Esophagus muscularis mucosa (tissue), 4 donors: ENCODE data around the gene BCL11A. TPM values are rescaled to one million over a fixed set of nuclear protein-coding genes. Genes with fewer than 3 reads are reported as not detected.

Experiments used
- DNase-seq: peaks from one replicate; pipeline ENCODE4 v3.0.0-alpha.2; 2017; ENCODE audit errors: extremely low spot score
- H3K27ac ChIP-seq, 4 donors: fragments of 200-600 bp; sonication (generic); replicated peaks in 1 of 4; 1 replicate in 3 of 4; 2 replicates in 1 of 4; pipeline ENCODE4 v1.5.1; 2016 to 2019; ENCODE audit warnings: mild to moderate bottlenecking in 1 of 4
- H3K27me3 ChIP-seq, 4 donors: fragments of 200-600 bp; sonication (generic); one replicate each; pipeline versions ENCODE4 v1.5.1 to v1.6.0; 2016 to 2019
- H3K36me3 ChIP-seq, 4 donors: fragments of 200-600 bp; sonication (generic); one replicate each; pipeline ENCODE4 v1.5.1; 2016 to 2019
- H3K4me1 ChIP-seq, 4 donors: fragments of 200-600 bp; sonication (generic); one replicate each; pipeline ENCODE4 v1.5.1; 2016 to 2019
- H3K4me3 ChIP-seq, 4 donors: fragments of 200-600 bp; sonication (generic); 1 replicate in 2 of 4; 2 replicates in 2 of 4; pipeline ENCODE4 v1.5.1; 2016 to 2019; ENCODE audit warnings: mild to moderate bottlenecking in 4 of 4, moderate library complexity in 1 of 4
- H3K9me3 ChIP-seq, 4 donors: fragments of 200-600 bp; sonication (generic); 1 replicate in 3 of 4; 2 replicates in 1 of 4; pipeline ENCODE4 v1.5.1; 2016 to 2019
- EP300 ChIP-seq: sonication (generic); formaldehyde crosslinking; IDR thresholded peaks from one replicate; pipeline ENCODE4 v1.6.1; 2017; ENCODE audit warnings: antibody characterized with exemption
- POLR2A ChIP-seq: fragments of 450-650 bp; IDR thresholded peaks from one replicate; pipeline ENCODE4 v1.6.1; 2017; ENCODE audit warnings: antibody characterized with exemption, moderate library complexity, mild to moderate bottlenecking, low read depth
- POLR2AphosphoS5 ChIP-seq, 2 donors: sonication (generic); formaldehyde crosslinking; IDR thresholded peaks; one replicate each; pipeline ENCODE4 v1.6.1; 2017; ENCODE audit warnings: antibody characterized with exemption in 2 of 2
- WGBS: methylation state at CpG from one replicate; pipeline ENCODE4 v1.1.5; 2018; 5-methylcytosine and 5-hydroxymethylcytosine counted together
- intact Hi-C: fragments of 100-400 bp; cut with DNase I; formaldehyde crosslinking; loops from one replicate; pipeline ENCODE4 v1.15.1; 2023
- total RNA-seq, 4 donors: library from RNA; depleted of rRNA; stranded (reverse); fragments of >200 nt; gene quantifications; one replicate each; pipeline versions ENCODE4 v1.1.0 to v1.2.1, GENCODE V29; 2016
- TF ChIP-seq, protein P1 (sequence below), 3 experiments: fragments of 200-600 bp in 2 of 3; fragments of 450-650 bp in 1 of 3; sonication (generic) in 2 of 3; IDR thresholded peaks; one replicate each; pipeline ENCODE4 v1.5.1; 2017 to 2019; ENCODE audit warnings: antibody characterized with exemption in 3 of 3, mild to moderate bottlenecking in 2 of 3, moderate library complexity in 1 of 3

BCL11A gene
- total RNA-seq, 4 donors from 2014 or later, result 3.5 to 11.3 (median 4.7) TPM

GRCh38 chr2:60490848-60491247, 62.6 kb downstream of the BCL11A start:
- no peak for DNase-seq
- H3K27me3 ChIP-seq, result no peaks in the 10 kb centered on the region
- H3K4me3 ChIP-seq, result no peak overlapping the region
- intact Hi-C loops, result no loop called here
- H3K4me1 ChIP-seq, result peaks cover 0 to 3% (median 1%) of the 10 kb centered on the region in 4 donors
- no peaks in the 10 kb centered on the region for H3K36me3 ChIP-seq
- H3K9me3 ChIP-seq, result no peaks in the 10 kb centered on the region
- no peak overlapping the region for H3K27ac ChIP-seq
- 65% methylated on average over 4 of the region's 4 CpGs for WGBS
- no peak for TF ChIP-seq POLR2A
- no peak for TF ChIP-seq POLR2AphosphoS5 (IDR thresholded peaks at IDR 0.05)
- TF ChIP-seq, protein P1, sequence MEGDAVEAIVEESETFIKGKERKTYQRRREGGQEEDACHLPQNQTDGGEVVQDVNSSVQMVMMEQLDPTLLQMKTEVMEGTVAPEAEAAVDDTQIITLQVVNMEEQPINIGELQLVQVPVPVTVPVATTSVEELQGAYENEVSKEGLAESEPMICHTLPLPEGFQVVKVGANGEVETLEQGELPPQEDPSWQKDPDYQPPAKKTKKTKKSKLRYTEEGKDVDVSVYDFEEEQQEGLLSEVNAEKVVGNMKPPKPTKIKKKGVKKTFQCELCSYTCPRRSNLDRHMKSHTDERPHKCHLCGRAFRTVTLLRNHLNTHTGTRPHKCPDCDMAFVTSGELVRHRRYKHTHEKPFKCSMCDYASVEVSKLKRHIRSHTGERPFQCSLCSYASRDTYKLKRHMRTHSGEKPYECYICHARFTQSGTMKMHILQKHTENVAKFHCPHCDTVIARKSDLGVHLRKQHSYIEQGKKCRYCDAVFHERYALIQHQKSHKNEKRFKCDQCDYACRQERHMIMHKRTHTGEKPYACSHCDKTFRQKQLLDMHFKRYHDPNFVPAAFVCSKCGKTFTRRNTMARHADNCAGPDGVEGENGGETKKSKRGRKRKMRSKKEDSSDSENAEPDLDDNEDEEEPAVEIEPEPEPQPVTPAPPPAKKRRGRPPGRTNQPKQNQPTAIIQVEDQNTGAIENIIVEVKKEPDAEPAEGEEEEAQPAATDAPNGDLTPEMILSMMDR (IDR thresholded peaks at IDR 0.05), result no peak

DNA sequence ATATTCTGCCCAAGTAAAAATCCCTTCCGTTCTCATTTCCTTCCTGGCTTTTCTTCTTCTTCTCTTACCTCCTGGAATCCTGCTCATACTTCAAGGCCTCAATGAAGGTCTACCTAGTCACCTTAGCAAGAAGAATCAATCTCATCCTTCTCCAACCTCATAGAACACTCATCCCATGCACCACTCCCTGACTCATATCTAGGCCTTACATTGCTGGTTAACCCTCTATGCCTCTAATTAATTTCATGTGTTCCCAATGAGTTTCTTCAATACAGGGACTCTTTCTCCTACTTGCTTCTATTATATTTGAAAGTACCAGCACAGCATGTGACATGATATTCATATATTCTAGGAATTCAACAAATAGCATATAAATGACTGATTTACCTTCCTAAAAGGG, 63.0 kb downstream of the BCL11A start:
- intact Hi-C loops, result no loop called here
- DNase-seq, result no peak
- Histone ChIP-seq H3K27me3 (no peaks in the 10 kb centered on the region), H3K4me1 (peaks cover 0 to 6% (median 3%) of the 10 kb centered on the region in 4 donors), H3K4me3 (no peak overlapping the region), H3K36me3 (no peaks in the 10 kb centered on the region), H3K27ac (no peak overlapping the region), H3K9me3 (no peaks in the 10 kb centered on the region)
- 97% methylated on average over 1 of the region's 1 CpG for WGBS
- no peak for TF ChIP-seq EP300
- no peak for TF ChIP-seq POLR2A
- TF ChIP-seq, protein P1 (IDR thresholded peaks at IDR 0.05), result no peak
- no peak for TF ChIP-seq POLR2AphosphoS5 (IDR thresholded peaks at IDR 0.05)

DNA sequence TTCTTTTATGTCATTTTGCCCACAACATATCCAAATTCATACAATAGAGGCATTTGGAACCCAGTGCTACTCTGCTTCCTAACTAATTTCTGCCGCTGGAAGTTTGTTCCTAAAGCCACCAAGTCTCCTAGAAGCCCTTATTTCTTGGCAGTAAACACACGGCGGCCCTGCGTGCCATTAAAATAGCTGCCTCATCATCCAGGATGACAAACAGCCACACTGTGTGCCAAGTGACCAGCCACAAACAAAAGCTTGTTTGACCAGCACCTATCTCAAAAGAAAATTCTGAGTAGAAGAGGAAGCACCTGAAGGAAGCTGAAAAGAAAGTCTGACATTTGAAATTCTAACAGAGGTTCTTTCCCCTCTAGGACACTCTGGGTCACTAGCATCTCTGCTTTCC, 64.2 kb downstream of the BCL11A start:
- 69% methylated on average over 4 of the region's 4 CpGs for WGBS
- no peaks in the 10 kb centered on the region for H3K9me3 ChIP-seq
- no peak overlapping the region for H3K4me3 ChIP-seq
- no peaks in the 10 kb centered on the region for H3K27me3 ChIP-seq
- H3K27ac ChIP-seq, result no peak overlapping the region
- H3K4me1 ChIP-seq, result peaks cover 0 to 7% (median 6%) of the 10 kb centered on the region in 4 donors
- no peak for DNase-seq
- no peaks in the 10 kb centered on the region for H3K36me3 ChIP-seq
- intact Hi-C loops, result no loop called here
- TF ChIP-seq POLR2A (no peak), POLR2AphosphoS5 (IDR thresholded peaks at IDR 0.05) (no peak), EP300 (no peak)
- TF ChIP-seq, protein P1 (IDR thresholded peaks at IDR 0.05), result no peak

DNA sequence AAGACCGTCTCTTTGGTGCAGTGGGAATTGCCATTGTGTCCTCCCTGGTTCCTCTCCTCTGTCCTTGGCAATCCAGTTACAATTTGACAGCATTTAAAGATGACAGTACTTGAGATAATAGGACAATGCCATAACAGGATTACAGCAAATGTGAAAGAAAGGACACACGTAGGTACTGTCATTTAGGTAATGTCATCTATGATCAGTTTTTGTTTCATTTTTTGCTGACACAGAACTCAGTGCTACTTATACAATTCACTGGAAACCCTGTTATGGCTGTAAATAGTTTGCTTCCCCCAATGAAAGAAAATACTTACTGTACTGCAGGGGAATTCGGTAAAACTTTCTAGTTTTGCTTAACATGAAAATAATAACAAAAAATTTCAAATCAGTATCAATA, 65.2 kb downstream of the BCL11A start:
- H3K4me1 ChIP-seq, result peaks cover 0 to 15% (median 6%) of the 10 kb centered on the region in 4 donors
- no peak for DNase-seq
- 92% methylated on average over 3 of the region's 3 CpGs for WGBS
- H3K36me3 ChIP-seq, result no peaks in the 10 kb centered on the region
- H3K9me3 ChIP-seq, result no peaks in the 10 kb centered on the region
- H3K27ac ChIP-seq, result no peak overlapping the region
- no peak overlapping the region for H3K4me3 ChIP-seq
- no peak for TF ChIP-seq POLR2AphosphoS5 (IDR thresholded peaks at IDR 0.05)
- TF ChIP-seq EP300, result no peak
- TF ChIP-seq, protein P1 (IDR thresholded peaks at IDR 0.05), result no peak
- TF ChIP-seq POLR2A, result no peak
- intact Hi-C loops, result no loop called here
- H3K27me3 ChIP-seq, result no peaks in the 10 kb centered on the region

DNA sequence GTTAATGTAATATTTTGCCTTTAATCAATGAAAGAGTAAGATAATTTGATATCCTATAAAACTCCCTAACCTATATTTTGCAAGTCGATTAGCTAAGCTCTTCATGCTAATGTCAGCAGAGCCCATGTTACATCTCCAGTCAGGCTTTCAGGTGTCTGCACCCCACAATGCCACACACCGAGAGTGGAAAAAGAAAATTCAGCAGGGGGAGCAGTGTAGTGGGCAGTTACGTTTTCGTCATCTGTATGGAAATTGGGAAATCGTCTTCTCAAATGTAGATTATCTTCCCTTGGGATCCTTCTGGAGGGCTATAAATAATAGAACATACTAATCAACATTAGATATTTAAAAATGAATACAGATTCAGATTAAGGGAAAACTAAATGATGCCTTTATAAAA, 66.3 kb downstream of the BCL11A start:
- Histone ChIP-seq H3K27me3 (no peaks in the 10 kb centered on the region), H3K27ac (no peak overlapping the region), H3K4me3 (no peak overlapping the region), H3K36me3 (no peaks in the 10 kb centered on the region), H3K4me1 (peaks cover 0 to 15% (median 6%) of the 10 kb centered on the region in 4 donors), H3K9me3 (no peaks in the 10 kb centered on the region)
- intact Hi-C loops, result no loop called here
- 95% methylated on average over 5 of the region's 5 CpGs for WGBS
- TF ChIP-seq, protein P1 (IDR thresholded peaks at IDR 0.05), result no peak
- TF ChIP-seq POLR2A, result no peak
- no peak for TF ChIP-seq EP300
- no peak for TF ChIP-seq POLR2AphosphoS5 (IDR thresholded peaks at IDR 0.05)
- DNase-seq, result no peak
